HEK293 (cell line): Measurements from ENCODE around the gene VPS51.

Source experiments
- CTCF ChIA-PET: fragments of 350-600 bp; formaldehyde crosslinking; extraction: SDS; loops from one replicate; lab custom pipeline; 2021; ENCODE audit warnings: antibody characterized with exemption; lab: Yijun Ruan, JAX
- POLR2A ChIA-PET: fragments of 300-600 bp; formaldehyde crosslinking; extraction: SDS; loops from one replicate; lab custom pipeline; 2020; ENCODE audit warnings: antibody characterized with exemption, inconsistent platforms; lab: Yijun Ruan, JAX
- H3K27ac ChIP-seq: fragments of 200-500 bp; sonication (Bioruptor generic); 2 replicates; pipeline ENCODE4 v1.5.1; 2014; ENCODE audit warnings: low read depth, low read length, control low read depth, inconsistent platforms; ENCODE audit errors: extremely low read depth
- H3K36me3 ChIP-seq, 2 experiments: fragments of 200-500 bp in 1 of 2; sonication (Bioruptor generic) in 1 of 2; 1 replicate in 1 of 2; 2 replicates in 1 of 2; pipeline ENCODE4 v1.5.1; 2014 to 2017; ENCODE audit warnings: inconsistent platforms in 2 of 2, low read length in 2 of 2; ENCODE audit not compliant: control insufficient read depth in 2 of 2, insufficient read depth in 1 of 2
- H3K4me1 ChIP-seq: fragments of 200-500 bp; sonication (Bioruptor generic); 2 replicates; pipeline ENCODE4 v1.5.1; 2014; ENCODE audit warnings: mild to moderate bottlenecking, low read length, inconsistent platforms; ENCODE audit not compliant: control insufficient read depth, insufficient read depth
- H3K4me3 ChIP-seq: 2 replicates; pipeline ENCODE4 v1.5.1; 2011; ENCODE audit warnings: low read depth, mild to moderate bottlenecking, control low read depth, low read length, moderate library complexity
- H3K9me3 ChIP-seq: fragments of 200-500 bp; sonication (Bioruptor generic); 2 replicates; pipeline ENCODE4 v1.5.1; 2014; ENCODE audit warnings: low read depth, low read length, inconsistent platforms; ENCODE audit not compliant: control insufficient read depth, insufficient read depth
- BCL6B ChIP-seq: fragments of 450-650 bp; formaldehyde crosslinking; IDR thresholded peaks from 2 replicates; pipeline ENCODE4 v1.5.1; 2017; ENCODE audit warnings: missing biosample characterization, missing genetic modification characterization
- ELK4 ChIP-seq: IDR thresholded peaks from 2 replicates; pipeline ENCODE4 v1.6.1; 2011; ENCODE audit warnings: mild to moderate bottlenecking, low read depth, low read length, borderline replicate concordance
- GLIS1 ChIP-seq: fragments of 450-650 bp; formaldehyde crosslinking; IDR thresholded peaks from 2 replicates; pipeline ENCODE4 v1.5.1; 2016; ENCODE audit warnings: missing biosample characterization, missing genetic modification characterization
- HOXC10 ChIP-seq: sonication (generic); formaldehyde crosslinking; IDR thresholded peaks from 2 replicates; pipeline ENCODE4 v1.8.1; 2023; ENCODE audit warnings: mild to moderate bottlenecking, missing genetic modification reagents
- KLF9 ChIP-seq: fragments of 450-650 bp; formaldehyde crosslinking; IDR thresholded peaks from 2 replicates; pipeline ENCODE4 v1.5.1; 2016; ENCODE audit warnings: missing biosample characterization, missing genetic modification characterization, low read depth
- PRDM1 ChIP-seq: fragments of 450-650 bp; formaldehyde crosslinking; IDR thresholded peaks from 2 replicates; pipeline ENCODE4; 2016; ENCODE audit warnings: missing biosample characterization, missing genetic modification characterization
- REPIN1 ChIP-seq: fragments of 450-650 bp; formaldehyde crosslinking; IDR thresholded peaks from 2 replicates; pipeline ENCODE4 v1.5.1; 2017; ENCODE audit warnings: missing biosample characterization, missing genetic modification characterization, low read depth
- TRIM28 ChIP-seq: IDR thresholded peaks from 2 replicates; pipeline ENCODE4 v1.6.1; 2011; ENCODE audit warnings: low read length, control low read depth, borderline replicate concordance
- ZFP41 ChIP-seq: fragments of 450-650 bp; formaldehyde crosslinking; IDR thresholded peaks from 2 replicates; pipeline ENCODE4 v1.5.1; 2016; ENCODE audit warnings: missing biosample characterization, missing genetic modification characterization, borderline replicate concordance
- ZNF341 ChIP-seq: fragments of 450-650 bp; formaldehyde crosslinking; IDR thresholded peaks from 2 replicates; pipeline ENCODE4; 2016; ENCODE audit warnings: low read depth, missing biosample characterization, missing genetic modification characterization
- ZNF362 ChIP-seq: fragments of 450-650 bp; formaldehyde crosslinking; IDR thresholded peaks from 2 replicates; pipeline ENCODE4 v1.5.1; 2016; ENCODE audit warnings: missing biosample characterization, missing genetic modification characterization
- ZNF366 ChIP-seq: fragments of 450-650 bp; formaldehyde crosslinking; conservative IDR thresholded peaks from 2 replicates; pipeline ENCODE4 v1.5.1; 2016; ENCODE audit warnings: missing biosample characterization, missing genetic modification characterization
- ZNF37A ChIP-seq: fragments of 450-650 bp; IDR thresholded peaks from 2 replicates; pipeline ENCODE4 v1.5.1; 2018; ENCODE audit warnings: missing biosample characterization, missing genetic modification characterization
- ZNF426 ChIP-seq: fragments of 450-650 bp; formaldehyde crosslinking; IDR thresholded peaks from 2 replicates; pipeline ENCODE4 v1.5.1; 2017; ENCODE audit warnings: missing biosample characterization, missing genetic modification characterization, mild to moderate bottlenecking, inconsistent platforms, moderate library complexity
- ZNF558 ChIP-seq: fragments of 450-650 bp; formaldehyde crosslinking; IDR thresholded peaks from 2 replicates; pipeline ENCODE4 v1.5.1; 2016; ENCODE audit warnings: missing biosample characterization, missing genetic modification characterization
- ZNF560 ChIP-seq: fragments of 450-650 bp; formaldehyde crosslinking; IDR thresholded peaks from 2 replicates; pipeline ENCODE4 v1.5.1; 2017; ENCODE audit warnings: missing biosample characterization, missing genetic modification characterization, borderline replicate concordance
- ZNF707 ChIP-seq: fragments of 450-650 bp; formaldehyde crosslinking; IDR thresholded peaks from 2 replicates; pipeline ENCODE4 v1.5.1; 2016; ENCODE audit warnings: missing biosample characterization, missing genetic modification characterization
- ZNF785 ChIP-seq: fragments of 450-650 bp; formaldehyde crosslinking; IDR thresholded peaks from 2 replicates; pipeline ENCODE4 v1.5.1; 2016; ENCODE audit warnings: missing biosample characterization, missing genetic modification characterization
- ZNF792 ChIP-seq: fragments of 450-650 bp; formaldehyde crosslinking; IDR thresholded peaks from 2 replicates; pipeline ENCODE4 v1.5.1; 2016; ENCODE audit warnings: missing biosample characterization, missing genetic modification characterization
- ZNF837 ChIP-seq: fragments of 450-650 bp; formaldehyde crosslinking; IDR thresholded peaks from 2 replicates; pipeline ENCODE4 v1.5.1; 2016; ENCODE audit warnings: missing biosample characterization, missing genetic modification characterization
- TF ChIP-seq, protein P1 (sequence below): fragments of 450-650 bp; formaldehyde crosslinking; IDR thresholded peaks from 2 replicates; pipeline ENCODE4 v1.5.1; 2016; ENCODE audit warnings: missing biosample characterization, missing genetic modification characterization
- TF ChIP-seq, protein P2 (sequence below): fragments of 450-650 bp; formaldehyde crosslinking; IDR thresholded peaks from 2 replicates; pipeline ENCODE4 v1.5.1; 2016; ENCODE audit warnings: missing biosample characterization, missing genetic modification characterization
- TF ChIP-seq, protein P3 (sequence below): fragments of 450-650 bp; formaldehyde crosslinking; IDR thresholded peaks from 2 replicates; pipeline ENCODE4 v1.5.1; 2016; ENCODE audit warnings: missing biosample characterization, missing genetic modification characterization

VPS51 gene

GRCh38 chr11:65053827-65054508 lies 42.0 kb upstream of the VPS51 start:
- Histone ChIP-seq H3K27ac (no peak overlapping the region), H3K4me1 (no peaks in the 10 kb centered on the region), H3K9me3 (no peaks in the 10 kb centered on the region), H3K36me3 (no peaks in the 10 kb centered on the region), H3K4me3 (no peak overlapping the region)
- ChIA-PET CTCF (no interaction called here), POLR2A (no interaction called here)
- TF ChIP-seq, protein P1, sequence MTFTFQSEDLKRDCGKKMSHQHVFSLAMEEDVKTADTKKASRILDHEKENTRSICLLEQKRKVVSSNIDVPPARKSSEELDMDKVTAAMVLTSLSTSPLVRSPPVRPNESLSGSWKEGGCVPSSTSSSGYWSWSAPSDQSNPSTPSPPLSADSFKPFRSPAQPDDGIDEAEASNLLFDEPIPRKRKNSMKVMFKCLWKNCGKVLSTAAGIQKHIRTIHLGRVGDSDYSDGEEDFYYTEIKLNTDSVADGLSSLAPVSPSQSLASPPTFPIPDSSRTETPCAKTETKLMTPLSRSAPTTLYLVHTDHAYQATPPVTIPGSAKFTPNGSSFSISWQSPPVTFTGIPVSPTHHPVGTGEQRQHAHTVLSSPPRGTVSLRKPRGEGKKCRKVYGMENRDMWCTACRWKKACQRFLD (tag by site-specific recombination) = no peak
- no peak for TF ChIP-seq ELK4
- no peak for TF ChIP-seq BCL6B (tag by site-specific recombination)
- no peak for TF ChIP-seq ZNF37A
- TF ChIP-seq GLIS1 (tag by site-specific recombination) = no peak

GRCh38 chr11:65055538-65055937 lies 40.5 kb upstream of the VPS51 start:
- Histone ChIP-seq H3K4me3 (no peak overlapping the region), H3K9me3 (no peaks in the 10 kb centered on the region), H3K36me3 (no peaks in the 10 kb centered on the region), H3K27ac (no peak overlapping the region), H3K4me1 (no peaks in the 10 kb centered on the region)
- POLR2A ChIA-PET = no interaction called here
- CTCF ChIA-PET = no interaction called here
- TF ChIP-seq ZNF792 (tag by site-specific recombination) = no peak
- peak; percentile 95 for TF ChIP-seq PRDM1
- no peak for TF ChIP-seq HOXC10 (CRISPR knock-in tag)
- 0 out of 2 replicates have a peak, but pooled peaks have one; percentile 22 for TF ChIP-seq ZNF366 (tag by site-specific recombination)
- no peak for TF ChIP-seq ZFP41 (tag by site-specific recombination)
- TF ChIP-seq, protein P2, sequence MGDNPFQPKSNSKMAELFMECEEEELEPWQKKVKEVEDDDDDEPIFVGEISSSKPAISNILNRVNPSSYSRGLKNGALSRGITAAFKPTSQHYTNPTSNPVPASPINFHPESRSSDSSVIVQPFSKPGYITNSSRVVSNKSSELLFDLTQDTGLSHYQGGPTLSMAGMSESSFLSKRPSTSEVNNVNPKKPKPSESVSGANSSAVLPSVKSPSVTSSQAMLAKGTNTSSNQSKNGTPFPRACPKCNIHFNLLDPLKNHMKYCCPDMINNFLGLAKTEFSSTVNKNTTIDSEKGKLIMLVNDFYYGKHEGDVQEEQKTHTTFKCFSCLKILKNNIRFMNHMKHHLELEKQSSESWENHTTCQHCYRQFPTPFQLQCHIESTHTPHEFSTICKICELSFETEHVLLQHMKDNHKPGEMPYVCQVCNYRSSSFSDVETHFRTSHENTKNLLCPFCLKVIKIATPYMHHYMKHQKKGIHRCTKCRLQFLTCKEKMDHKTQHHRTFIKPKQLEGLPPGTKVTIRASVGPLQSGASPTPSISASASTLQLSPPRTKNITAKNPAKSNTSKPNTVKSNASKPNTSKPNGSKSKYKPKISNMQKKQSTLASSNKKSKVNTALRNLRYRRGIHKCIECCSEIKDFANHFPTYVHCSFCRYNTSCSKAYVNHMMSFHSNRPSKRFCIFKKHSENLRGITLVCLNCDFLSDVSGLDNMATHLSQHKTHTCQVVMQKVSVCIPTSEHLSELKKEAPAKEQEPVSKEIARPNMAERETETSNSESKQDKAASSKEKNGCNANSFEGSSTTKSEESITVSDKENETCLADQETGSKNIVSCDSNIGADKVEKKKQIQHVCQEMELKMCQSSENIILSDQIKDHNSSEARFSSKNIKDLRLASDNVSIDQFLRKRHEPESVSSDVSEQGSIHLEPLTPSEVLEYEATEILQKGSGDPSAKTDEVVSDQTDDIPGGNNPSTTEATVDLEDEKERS (tag by site-specific recombination) = no peak
- no peak for TF ChIP-seq ZNF426

DNA sequence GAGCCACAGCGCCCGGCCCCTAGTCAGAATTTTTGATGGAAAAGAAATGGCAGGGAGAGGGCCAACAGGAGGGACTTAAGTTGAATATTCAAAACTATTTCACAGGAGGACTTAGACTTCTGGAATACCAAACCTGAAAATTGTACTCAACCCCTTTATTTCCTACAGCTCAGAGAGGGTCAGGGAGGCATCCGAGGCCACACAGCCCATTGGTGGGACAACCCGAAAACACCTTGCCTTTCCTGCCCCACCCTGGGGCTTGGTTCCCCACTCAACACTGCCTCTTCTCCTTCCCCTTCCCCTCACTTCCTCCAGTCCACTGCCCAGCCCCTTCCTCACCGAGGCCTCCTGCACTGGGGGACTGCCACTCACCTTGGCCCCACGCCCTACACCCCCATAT lies 39.0 kb upstream of the VPS51 start:
- no peak overlapping the region for H3K27ac ChIP-seq
- POLR2A ChIA-PET = interaction anchor here (0.9 kb wide), 1 partner anchor 16 kb away, joined by 5 read pairs; the partner anchor contains the start of gene SAC3D1
- CTCF ChIA-PET = interaction anchor here (0.6 kb wide), 1 partner anchor 7 kb away, joined by 5 read pairs; no protein-coding TSS in a partner anchor
- no peaks in the 10 kb centered on the region for H3K9me3 ChIP-seq
- no peaks in the 10 kb centered on the region for H3K4me1 ChIP-seq
- no peak overlapping the region for H3K4me3 ChIP-seq
- H3K36me3 ChIP-seq = no peaks in the 10 kb centered on the region
- no peak for TF ChIP-seq KLF9 (tag by site-specific recombination)
- no peak for TF ChIP-seq ZNF341 (tag by site-specific recombination)
- no peak for TF ChIP-seq ZNF837
- TF ChIP-seq ZNF560 (tag by site-specific recombination) = no peak
- no peak for TF ChIP-seq REPIN1
- no peak for TF ChIP-seq TRIM28
- TF ChIP-seq ZNF707 = no peak
- TF ChIP-seq, protein P3, sequence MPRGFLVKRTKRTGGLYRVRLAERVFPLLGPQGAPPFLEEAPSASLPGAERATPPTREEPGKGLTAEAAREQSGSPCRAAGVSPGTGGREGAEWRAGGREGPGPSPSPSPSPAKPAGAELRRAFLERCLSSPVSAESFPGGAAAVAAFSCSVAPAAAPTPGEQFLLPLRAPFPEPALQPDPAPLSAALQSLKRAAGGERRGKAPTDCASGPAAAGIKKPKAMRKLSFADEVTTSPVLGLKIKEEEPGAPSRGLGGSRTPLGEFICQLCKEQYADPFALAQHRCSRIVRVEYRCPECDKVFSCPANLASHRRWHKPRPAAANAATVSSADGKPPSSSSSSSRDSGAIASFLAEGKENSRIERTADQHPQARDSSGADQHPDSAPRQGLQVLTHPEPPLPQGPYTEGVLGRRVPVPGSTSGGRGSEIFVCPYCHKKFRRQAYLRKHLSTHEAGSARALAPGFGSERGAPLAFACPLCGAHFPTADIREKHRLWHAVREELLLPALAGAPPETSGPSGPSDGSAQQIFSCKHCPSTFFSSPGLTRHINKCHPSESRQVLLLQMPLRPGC (tag by site-specific recombination) = no peak
- TF ChIP-seq ZNF558 (tag by site-specific recombination) = no peak
- no peak for TF ChIP-seq ZNF785 (tag by site-specific recombination)
- no peak for TF ChIP-seq ZNF362 (tag by site-specific recombination)
